Head of caudate nucleus (tissue), 42 donors: ENCODE results near the gene FAHD1.
"Not testable (repeated sequence)": the region's sequence is repeated elsewhere in the genome, so short reads cannot be mapped to it uniquely, and the experiment has no call there.

Experiments
- DNase-seq, 42 donors: peaks; one replicate each; pipeline versions ENCODE4 v3.0.0 to v3.0.0-alpha.2; 2020 to 2021; ENCODE audit warnings: mixed read lengths in 7 of 42
- intact Hi-C: fragments of 100-400 bp; cut with DNase I; formaldehyde crosslinking; loops from one replicate; pipeline ENCODE4 v1.15.0; 2022

The FAHD1 gene

DNA sequence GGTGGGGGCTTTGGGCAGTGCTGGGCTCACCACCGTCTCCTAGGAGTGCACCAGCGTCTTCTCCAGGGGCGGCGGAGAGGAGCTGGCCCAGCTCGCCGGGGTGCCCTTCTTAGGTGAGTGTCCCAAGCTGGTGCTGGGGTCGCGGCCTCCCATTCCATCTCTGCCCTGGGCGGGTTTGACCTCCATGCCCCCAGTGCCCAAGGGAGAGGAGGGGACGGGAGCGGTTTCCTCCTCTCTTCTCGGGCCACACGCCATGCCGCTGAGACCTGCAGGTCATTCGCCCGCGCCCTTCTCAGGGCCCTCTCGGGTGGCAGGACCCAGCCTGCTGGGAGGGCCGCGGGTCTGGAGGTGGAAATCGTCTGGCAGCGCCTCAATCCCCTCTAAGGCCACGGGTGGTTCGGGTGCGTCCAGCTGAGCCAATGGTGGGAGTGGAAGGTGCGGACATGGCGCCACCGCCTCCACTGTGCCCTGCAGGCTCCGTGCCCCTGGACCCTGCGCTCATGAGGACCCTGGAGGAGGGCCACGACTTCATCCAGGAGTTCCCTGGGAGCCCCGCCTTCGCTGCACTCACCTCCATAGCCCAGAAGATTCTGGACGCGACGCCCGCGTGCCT, 38.8 kb upstream of the FAHD1 start:
- intact Hi-C loops: no loop called here
- DNase-seq: no peak

DNA sequence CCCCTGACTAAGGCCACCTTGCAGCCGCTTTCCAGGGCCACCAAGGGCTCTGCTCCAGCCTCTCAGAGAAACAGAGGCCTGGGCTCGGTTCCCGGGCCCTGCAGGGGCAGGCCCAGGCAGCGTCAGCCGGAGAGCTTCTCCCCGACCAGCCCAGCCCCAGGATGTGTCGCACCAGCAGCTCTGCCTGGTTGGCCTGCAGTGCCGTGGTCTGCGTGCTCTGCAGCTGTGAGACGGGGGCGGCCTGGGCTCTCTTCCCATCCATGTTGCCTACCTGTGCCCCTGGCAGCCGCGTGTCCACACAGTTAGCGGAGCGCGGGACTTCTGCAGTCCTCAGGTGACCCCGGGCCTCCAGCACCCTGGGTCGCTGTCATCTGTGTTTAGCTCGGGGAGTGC, 38.3 kb upstream of the FAHD1 start:
- intact Hi-C loops: no loop called here
- no peak for DNase-seq

DNA sequence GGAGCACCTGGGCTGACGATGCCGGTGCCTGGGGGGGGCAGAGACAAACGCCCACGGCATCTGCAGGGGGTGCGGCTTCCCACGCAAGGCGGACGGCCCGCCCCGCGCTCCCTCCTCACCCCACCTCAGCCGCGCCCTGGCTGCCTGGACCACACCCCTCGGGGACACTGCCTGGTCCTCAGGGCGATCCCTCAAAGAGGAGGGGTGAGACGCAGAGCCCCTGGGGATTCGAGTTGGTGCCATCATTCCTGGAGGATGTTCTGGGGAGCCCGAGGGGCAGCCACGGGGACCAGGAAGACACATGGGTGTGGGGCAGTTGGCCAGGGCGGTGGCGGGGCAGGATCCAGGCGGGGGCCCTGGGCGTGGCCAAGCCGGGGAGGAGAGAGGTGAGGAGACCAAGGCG, 37.4 kb upstream of the FAHD1 start:
- no peak for DNase-seq
- intact Hi-C loops: no loop called here

DNA sequence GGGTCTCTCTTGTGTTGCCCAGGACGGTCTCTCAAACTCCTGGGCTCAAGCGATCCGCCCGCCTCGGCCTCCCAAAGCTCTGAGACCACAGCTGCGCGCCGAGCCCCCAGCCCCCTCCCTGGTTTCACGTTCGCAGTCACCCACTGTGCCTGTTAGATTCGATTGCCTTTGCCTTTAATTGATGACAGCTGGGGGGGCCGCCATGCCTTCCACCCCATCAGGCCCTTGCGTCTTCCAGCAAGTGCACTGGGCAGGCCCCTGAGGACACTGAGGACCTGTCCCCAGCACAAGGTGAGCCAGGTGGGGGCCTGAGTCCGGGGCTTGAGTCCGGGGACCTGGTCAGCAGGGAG, 36.8 kb upstream of the FAHD1 start:
- no peak for DNase-seq
- intact Hi-C loops: no loop called here

DNA sequence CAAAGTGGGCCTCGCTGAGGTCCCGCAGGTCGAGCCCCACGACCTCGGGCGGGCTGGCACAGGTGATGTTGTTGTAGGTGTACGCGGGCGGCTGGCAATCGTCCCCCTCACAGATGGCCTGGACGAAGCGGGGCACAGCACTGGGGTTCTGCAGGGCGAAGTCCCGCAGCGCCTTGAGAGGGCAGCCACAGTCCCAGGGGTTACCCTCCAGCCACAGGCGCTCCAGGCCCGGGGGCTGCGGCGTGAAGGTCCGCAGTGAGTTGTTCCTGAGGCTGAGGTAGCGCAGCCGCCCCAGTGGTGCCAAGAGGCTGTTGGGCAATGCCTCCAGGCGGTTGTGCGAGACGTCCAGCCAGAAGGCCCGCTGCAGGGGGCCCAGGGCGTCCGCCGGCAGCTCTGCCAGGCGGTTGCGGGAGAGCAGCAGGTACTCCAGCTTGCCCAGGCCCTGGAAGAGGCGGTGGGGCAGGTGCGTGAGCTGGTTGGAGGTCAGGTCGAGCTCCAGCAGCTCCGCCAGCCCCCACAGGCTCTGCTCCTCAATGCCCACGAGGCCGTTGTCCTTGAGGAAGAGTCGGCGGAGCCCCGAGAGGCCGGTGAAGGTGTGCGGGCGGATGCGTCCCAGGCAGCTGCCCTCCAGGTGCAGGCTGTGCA, 36.3 kb upstream of the FAHD1 start:
- intact Hi-C loops: no loop called here
- no peak for DNase-seq

DNA sequence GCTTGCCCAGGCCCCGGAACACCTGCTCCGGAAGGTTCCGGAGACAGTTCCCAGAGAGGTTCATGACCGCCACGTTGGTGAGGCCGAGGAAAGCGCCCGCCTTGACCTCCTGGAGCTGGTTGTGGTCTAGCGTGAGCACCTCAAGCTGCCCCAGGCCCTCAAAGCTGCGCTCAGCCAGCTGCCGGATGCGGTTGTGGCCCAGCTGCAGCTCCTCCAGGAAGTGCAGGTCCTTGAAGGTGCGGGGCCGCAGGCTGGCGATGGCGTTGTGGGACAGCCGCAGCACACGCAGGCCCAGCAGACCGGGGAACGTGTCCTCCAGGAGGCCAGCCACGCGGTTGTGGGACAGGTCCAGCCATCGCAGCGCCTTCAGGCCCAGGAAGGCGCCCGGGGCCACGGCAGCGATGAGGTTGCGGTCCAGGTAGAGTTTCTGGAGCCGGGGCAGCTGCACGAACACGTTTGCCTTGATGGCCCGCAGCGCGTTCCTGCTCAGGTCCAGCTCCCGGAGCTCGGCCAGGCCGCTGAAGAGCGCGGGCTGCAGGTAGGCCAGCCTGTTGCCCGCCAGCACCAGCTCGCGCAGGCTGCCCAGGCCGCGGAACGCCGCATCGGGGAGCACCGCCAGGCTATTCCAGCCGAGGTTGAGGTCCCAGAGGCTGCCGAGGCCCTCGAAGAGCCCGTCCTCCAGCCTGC, 35.6 kb upstream of the FAHD1 start:
- intact Hi-C loops: no loop called here
- no peak for DNase-seq

DNA sequence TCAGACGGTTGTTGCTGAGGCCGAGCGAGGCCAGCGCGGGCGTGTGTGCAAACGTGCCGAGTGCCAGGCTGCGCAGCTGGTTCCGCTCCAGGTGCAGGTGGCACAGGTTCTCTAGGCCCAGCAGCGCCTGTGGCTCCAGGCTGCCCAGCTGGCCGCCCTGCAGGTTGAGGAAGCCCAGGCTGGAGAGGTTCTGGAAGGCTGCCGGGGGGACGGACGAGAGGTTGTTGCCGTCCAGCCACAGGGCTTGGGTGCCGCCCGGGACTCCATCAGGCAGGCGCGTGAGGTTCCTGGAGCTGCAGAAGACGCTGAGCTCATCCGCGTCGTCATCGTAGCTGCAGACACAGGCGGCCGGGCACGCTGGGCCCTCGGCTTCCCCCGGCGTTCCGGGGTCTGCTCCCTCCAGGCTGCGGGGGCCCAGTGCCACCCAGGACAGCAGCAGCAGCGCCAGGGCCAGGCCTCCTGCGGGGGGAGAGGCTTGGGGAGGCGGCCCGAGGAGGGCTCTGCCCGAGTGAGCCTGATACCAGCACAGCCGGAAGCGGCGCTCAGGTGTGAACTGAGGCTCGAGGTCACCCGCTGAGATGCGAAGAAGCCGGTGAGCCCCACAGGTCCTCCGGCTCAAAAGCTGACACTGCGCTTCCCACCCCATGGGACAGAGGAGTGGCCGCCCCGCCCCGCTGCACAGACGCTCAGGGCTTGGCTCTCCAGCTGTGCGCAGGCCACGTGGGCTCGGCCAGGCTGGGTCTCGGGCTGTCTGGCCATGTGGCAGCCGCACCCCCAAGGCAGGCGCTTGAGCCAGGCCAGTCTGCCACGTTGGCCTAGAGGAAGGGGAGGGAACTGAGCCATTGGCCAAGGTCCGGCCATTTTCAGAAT, 34.8 kb upstream of the FAHD1 start:
- DNase-seq: no peak
- intact Hi-C loops: no loop called here

DNA sequence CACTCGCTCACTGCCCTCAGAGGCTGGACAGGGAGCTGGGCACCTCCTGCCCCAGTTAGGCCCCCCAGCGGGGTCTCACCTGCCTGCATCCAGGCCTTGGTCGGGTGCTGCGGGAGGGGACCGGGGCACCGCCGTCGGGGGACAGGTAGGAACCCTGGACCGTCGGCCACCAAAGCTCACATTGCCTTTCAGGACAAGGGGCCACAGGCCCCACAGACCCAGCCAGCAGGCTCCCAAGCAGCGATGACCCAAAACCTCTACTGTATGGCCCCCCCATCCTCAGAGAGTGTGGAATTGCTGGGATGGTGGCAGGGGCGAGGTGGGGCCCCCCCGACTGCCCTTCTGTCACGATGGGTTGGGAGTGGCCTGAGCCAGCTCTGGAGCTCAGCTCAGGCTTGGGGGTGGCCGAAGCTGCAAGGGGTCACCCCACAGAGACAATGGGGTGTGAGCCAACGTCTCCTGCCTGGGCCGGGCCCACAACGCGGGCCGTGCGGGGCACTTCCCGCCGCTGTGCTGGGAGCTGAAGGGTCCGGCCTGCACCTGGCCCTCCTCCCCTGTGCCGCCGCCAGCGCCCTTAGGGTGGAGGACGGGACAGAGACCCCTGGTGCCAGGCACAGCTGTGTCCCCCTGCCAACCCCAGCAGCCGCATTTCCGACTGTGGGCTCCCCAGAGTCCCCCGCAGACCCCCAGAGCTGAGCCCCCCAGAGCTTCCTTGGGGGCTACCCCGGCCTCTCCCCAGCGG, 34.0 kb upstream of the FAHD1 start:
- no peak for DNase-seq
- intact Hi-C loops: no loop called here

DNA sequence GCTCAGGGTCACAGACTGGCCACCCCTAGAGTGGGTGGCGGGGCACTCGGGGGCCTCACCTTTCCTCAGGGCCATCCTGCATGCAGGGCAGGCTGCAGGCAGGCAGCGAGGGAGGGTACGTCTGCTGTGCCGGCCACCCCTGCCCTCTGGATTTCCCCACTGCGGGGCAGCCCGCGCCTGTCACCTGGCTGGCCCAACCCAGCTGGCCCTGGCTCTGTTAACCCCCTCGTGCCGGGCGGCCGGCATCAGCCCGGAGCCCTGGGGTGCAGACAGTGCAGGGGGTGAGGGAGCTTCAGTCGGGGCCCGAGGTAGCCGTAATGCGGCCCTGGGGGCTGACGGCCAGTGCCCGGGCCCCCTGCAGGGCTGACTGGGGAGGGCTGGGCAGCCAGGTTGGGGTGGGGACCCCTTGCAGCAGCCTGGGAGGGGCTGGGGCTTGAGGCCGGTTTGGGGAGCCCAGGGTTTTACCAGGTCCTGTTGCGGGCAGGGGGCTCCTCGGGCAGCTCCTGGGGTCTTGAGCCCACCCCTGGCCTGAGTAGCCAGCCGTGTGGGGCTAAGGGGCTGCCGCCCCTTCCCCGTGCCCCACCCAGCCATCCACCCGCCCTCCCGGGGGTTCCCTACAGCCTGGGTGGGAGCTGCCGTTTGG, 33.3 kb upstream of the FAHD1 start, which contains the start of gene IGFALS:
TSS of gene IGFALS (minus strand) at position 128 of the 643 bp plus-strand sequence. CDS start at position 75, 53 bp downstream.
- intact Hi-C loops: no loop called here
- no peak for DNase-seq

DNA sequence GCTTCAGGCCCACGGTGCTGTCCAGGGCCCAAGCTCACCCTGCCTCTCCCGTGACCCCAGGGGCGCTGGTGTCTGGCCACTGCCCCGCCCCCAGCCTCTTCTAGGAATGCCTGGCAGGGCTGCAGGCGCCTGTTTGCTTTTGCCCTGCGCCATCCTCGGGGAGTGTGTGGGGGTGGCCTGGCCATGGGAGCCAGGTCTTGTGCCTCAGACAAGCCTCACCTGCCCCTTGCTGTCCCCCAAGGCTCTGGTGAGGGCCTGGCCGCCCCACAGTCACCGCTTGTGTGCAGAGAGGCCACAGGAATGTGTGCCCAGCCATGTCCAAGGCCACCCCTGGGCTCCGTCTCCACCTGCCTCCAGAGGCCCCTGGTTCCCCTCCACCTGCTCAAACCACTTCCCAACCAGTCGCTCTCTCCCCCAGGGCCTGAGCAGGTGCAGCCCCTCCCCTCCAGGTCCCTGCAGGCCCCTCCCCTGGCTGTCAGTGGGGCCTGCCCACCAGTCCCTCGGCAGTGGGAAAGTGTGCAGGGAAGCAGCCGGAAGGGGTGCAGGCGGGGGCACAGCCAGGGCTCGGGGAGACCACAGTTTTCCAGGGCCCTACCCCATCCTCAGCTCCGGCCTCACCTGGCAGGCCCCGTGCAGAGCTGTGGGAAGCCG, 32.7 kb upstream of the FAHD1 start:
- intact Hi-C loops: no loop called here
- no peak for DNase-seq

DNA sequence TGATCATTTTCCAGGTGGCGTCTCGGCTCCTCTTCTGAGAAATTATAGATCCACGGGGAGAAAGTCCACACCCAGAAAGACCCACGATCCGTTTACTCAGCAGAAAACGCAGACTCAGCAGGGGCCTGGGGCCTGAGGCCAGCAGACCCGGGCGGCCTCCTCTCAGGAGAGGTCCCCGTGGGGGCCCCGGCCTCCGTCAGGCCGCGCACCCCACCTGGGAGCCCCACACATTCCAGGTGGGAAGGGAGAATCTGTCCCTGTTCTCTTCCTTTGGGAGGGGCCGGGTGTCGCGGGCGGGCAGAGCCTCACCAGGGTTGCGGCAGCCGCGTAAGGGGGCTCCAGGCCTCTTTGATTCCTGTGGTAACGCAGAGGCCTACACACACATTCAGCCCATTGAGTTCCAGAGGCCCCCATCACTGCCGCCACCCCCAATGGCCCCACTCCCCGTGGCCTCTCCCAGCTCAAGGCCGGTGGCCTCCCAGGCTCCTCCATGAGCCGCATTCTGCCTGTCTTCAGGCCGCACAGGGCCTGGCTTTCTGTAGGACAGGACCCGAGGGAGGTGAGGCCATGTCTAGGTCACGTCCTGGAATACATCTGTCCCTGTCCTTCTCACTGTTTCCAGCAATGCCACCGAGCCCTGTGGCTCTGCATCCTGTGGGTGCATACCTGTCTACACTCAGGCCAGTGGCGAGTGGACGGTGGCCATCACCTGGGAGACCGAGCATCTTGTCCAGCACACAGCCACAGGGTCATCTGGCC, 31.9 kb upstream of the FAHD1 start:
- no peak for DNase-seq
- intact Hi-C loops: no loop called here

DNA sequence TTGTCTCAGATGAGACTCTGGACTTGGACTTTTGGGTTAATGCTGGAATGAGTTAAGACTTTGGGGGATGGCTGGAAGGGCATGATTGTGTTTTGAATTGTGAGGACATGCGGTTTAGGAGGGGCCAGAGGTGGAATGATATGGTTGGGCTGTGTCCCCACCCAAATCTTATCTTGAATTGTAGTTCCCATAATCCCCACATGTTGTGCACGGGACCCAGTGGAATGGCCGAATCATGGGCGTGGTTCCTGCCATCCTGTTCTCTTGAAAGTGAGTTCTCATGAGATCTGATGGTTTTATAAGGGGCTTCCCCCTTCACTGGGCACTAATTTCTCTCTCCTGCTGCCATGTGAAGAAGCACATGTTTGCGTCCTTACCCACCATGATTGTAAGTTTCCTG, 27.7 kb upstream of the FAHD1 start:
- not testable (repeated sequence) for DNase-seq

DNA sequence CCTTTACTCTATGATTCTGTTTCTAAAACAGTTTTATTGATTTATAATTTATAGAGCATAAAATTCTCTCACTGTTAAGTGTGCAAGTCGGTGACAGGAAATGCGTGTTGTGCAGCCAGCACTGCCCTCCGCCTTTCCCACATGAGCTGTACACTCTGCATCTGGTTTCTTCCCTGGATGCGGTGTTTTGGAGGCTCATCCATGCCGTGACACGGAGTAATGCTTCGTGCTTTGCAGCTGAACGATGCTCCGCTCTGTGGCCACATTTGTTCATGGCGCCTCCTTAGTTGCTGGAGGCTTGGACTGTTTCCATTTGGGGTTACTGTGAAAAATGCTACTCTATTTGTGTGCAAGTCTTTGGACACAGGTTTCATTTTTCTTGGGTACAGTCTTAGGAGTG, 26.3 kb upstream of the FAHD1 start:
- DNase-seq: no peak
- intact Hi-C loops: no loop called here

More for the DNA sequence above, 27.7 kb upstream of the FAHD1 start:
- intact Hi-C loops: not testable (repeated sequence)

DNA sequence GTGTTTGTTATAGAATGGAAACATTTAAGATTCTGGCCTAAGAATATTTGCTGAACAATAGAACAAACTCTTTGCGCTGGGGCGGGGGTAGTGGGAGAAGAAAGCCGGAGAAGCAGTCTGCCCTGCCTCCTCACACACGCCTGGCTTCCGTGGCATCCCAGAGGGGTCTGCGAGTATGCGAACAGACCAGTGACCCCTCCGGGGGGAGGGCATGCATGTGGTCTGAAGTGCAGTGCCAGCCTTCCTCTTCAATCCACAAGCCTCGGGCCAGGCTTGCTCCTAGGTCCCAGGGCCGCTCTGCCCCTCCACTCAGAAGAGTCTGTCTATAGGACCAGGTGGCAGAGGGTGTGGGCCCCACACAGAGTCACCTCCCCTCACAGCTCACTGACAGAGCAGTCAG, 19.4 kb upstream of the FAHD1 start:
- intact Hi-C loops: no loop called here
- DNase-seq: no peak

DNA sequence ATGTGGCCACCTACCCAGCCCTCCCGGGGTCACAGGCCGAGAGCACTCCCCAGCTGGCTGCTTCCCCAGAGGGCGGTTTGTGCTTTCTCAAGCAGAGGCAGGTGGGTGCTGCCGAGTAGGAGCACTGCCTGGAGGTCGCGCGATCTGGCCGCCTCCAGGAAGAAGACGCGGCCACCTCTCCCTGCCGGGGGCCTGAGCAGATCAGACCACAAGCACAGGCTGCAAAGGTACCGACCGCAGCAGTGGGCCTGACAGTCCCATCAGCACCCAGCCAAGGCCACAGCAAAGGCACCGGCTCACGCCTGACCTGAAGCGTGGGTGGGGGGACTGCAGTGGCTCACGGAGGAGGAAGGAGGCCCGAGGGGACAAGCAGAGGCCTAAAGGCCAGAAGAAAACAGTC, 18.3 kb upstream of the FAHD1 start:
- DNase-seq: no peak
- intact Hi-C loops: no loop called here

DNA sequence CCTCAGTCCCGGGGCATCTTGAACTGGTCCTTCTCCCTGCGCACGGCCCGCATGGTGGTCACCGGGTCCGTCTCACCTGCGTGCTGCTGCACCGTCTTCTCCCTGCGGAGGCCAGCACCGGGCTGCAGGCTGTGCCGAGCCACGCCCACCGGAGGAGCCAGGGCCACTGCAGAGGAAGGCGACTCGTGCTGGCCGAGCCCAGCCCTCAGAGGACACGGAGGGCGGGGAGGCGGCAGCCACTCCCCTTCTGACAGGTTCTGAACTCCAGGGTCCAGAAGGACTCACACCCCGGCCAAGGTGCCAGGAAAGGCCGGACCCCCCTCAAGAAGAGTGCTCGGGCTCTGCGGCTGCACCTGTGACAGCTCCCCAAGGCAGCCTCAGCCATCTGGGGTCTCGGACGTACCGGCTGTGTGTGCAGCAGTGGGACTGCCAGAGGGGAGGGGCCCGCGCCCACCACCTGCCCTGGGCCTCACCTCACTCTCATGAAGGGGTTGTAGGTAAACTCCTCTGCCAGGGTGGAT, 17.7 kb upstream of the FAHD1 start:
- intact Hi-C loops: no loop called here
- no peak for DNase-seq

DNA sequence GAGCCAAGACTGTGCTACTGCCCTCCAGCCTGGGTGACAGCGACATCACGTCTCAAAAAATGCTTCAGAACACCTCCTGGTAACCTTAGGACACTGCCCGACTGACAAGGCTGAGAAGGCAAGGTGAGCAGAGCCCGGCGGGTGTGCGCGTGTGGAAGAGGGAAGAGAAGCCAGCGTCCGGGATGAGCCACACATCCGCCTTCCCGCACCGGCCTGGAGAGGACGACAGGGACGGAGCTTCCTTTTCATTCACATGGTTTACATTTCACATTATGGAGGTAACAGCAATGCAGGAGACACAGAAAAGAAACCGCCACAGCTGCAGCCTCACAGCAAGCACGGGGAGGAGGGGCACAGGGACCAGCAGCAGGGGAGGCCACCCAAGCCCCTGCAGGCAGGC, 16.9 kb upstream of the FAHD1 start:
- intact Hi-C loops: no loop called here
- DNase-seq: no peak
